Smooth muscle cell (in vitro differentiated cells): Measurements from ENCODE around the gene GPSM1. TPM values are rescaled to one million over a fixed set of nuclear protein-coding genes. Genes with fewer than 3 reads are reported as not detected.

ENCODE experiments used
- DNase-seq: peaks from one replicate; lab custom pipeline; 2025; ENCODE audit not compliant: unreplicated experiment; lab: John Stamatoyannopoulos, UW
- H2AFZ ChIP-seq: fragments of 200-600 bp; sonication (generic); 2 replicates; pipeline ENCODE4 v1.6.0; 2016; ENCODE audit warnings: antibody characterized with exemption, low read depth, mild to moderate bottlenecking
- H3F3A ChIP-seq: fragments of 200-600 bp; sonication (generic); 2 replicates; pipeline ENCODE4 v1.6.0; 2017; ENCODE audit warnings: antibody characterized with exemption, low read depth
- H3K27ac ChIP-seq: fragments of 200-600 bp; sonication (generic); 2 replicates; pipeline ENCODE4 v1.5.1; 2016; ENCODE audit warnings: low read depth, mild to moderate bottlenecking
- H3K27me3 ChIP-seq: fragments of 200-600 bp; sonication (generic); 2 replicates; pipeline ENCODE4 v1.6.1; 2016; ENCODE audit warnings: low read depth, mild to moderate bottlenecking
- H3K36me3 ChIP-seq: fragments of 200-600 bp; sonication (generic); 2 replicates; pipeline ENCODE4 v1.5.1; 2016; ENCODE audit warnings: low read depth
- H3K4me1 ChIP-seq: fragments of 200-600 bp; sonication (generic); 2 replicates; pipeline ENCODE4 v1.5.1; 2016; ENCODE audit warnings: low read depth
- H3K4me2 ChIP-seq: fragments of 200-600 bp; sonication (generic); 2 replicates; pipeline ENCODE4 v1.6.0; 2016; ENCODE audit warnings: mild to moderate bottlenecking
- H3K4me3 ChIP-seq: fragments of 200-600 bp; sonication (generic); 2 replicates; pipeline ENCODE4 v1.5.1; 2016; ENCODE audit warnings: mild to moderate bottlenecking
- H3K79me2 ChIP-seq: fragments of 200-600 bp; sonication (generic); 2 replicates; pipeline ENCODE4 v1.6.0; 2016; ENCODE audit warnings: low read depth, mild to moderate bottlenecking
- H3K9ac ChIP-seq: fragments of 200-600 bp; sonication (generic); 2 replicates; pipeline ENCODE4 v1.6.0; 2016; ENCODE audit warnings: low read depth
- H3K9me3 ChIP-seq: fragments of 200-600 bp; sonication (generic); replicated peaks from 2 replicates; pipeline ENCODE4 v1.5.1; 2016; ENCODE audit warnings: low read depth
- H4K20me1 ChIP-seq: fragments of 200-600 bp; sonication (generic); 2 replicates; pipeline ENCODE4 v1.6.0; 2016; ENCODE audit warnings: low read depth
- WGBS: methylation state at CpG from one replicate; pipeline ENCODE4 v1.1.7; 2016; ENCODE audit warnings: low lambda C conversion rate; 5-methylcytosine and 5-hydroxymethylcytosine counted together
- polyA plus RNA-seq: library from polyadenylated mRNA; unstranded; fragments of >200 nt; fragmentation: Nextera tagmentation; extraction: Ambion mirVana; gene quantifications from 2 replicates; pipeline ENCODE4 v1.2.1, GENCODE V29; 2016
- total RNA-seq: library from RNA; depleted of rRNA; stranded (reverse); fragments of >200 nt; gene quantifications from 2 replicates; pipeline ENCODE4 v1.2.3, GENCODE V29; 2014
- TF ChIP-seq, protein P1 (sequence below): fragments of 200-600 bp; sonication (generic); IDR thresholded peaks from 2 replicates; pipeline ENCODE4 v1.5.1; 2017; ENCODE audit warnings: borderline replicate concordance, mild to moderate bottlenecking, antibody characterized with exemption; ENCODE audit not compliant: insufficient read depth, poor library complexity, severe bottlenecking

Gene GPSM1
- total and polyA plus RNA-seq, 2 experiments from 2014 or later: 21.1 to 45.9 TPM

DNA sequence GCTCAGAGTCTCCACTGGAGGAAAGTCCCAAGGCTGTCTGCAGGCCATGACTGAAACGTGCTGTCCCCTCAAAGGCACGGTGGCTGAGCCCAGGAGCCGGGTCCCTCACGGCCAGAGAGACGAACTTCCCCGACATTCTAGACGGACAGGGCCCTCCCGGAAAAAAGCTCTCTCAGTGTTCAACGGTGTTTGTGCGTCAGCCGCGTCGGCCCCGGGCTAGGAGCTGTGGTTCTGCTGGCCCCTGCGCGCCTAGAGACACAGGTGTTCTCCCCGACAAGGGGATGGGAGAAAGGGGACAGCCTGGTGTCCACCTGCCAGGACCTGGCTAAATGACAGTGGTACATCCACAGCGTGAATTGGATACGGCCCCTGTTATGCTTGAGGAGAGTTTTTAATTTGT, 5.8 kb upstream of the GPSM1 start:
- Histone ChIP-seq H3F3A (peaks cover under 1% of the 10 kb centered on the region), H3K9me3 (no peaks in the 10 kb centered on the region), H3K27ac (no peak overlapping the region), H3K4me3 (no peak overlapping the region), H3K36me3 (no peaks in the 10 kb centered on the region), H4K20me1 (no peaks in the 10 kb centered on the region), H2AFZ (no peak overlapping the region), H3K27me3 (no peaks in the 10 kb centered on the region), H3K4me1 (peaks cover 9% of the 10 kb centered on the region), H3K79me2 (no peaks in the 10 kb centered on the region), H3K4me2 (no peak overlapping the region), H3K9ac (no peak overlapping the region)
- TF ChIP-seq, protein P1, sequence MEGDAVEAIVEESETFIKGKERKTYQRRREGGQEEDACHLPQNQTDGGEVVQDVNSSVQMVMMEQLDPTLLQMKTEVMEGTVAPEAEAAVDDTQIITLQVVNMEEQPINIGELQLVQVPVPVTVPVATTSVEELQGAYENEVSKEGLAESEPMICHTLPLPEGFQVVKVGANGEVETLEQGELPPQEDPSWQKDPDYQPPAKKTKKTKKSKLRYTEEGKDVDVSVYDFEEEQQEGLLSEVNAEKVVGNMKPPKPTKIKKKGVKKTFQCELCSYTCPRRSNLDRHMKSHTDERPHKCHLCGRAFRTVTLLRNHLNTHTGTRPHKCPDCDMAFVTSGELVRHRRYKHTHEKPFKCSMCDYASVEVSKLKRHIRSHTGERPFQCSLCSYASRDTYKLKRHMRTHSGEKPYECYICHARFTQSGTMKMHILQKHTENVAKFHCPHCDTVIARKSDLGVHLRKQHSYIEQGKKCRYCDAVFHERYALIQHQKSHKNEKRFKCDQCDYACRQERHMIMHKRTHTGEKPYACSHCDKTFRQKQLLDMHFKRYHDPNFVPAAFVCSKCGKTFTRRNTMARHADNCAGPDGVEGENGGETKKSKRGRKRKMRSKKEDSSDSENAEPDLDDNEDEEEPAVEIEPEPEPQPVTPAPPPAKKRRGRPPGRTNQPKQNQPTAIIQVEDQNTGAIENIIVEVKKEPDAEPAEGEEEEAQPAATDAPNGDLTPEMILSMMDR: no peak
- DNase-seq: no peak
- WGBS: 85% methylated on average over 19 of the region's 19 CpGs

DNA sequence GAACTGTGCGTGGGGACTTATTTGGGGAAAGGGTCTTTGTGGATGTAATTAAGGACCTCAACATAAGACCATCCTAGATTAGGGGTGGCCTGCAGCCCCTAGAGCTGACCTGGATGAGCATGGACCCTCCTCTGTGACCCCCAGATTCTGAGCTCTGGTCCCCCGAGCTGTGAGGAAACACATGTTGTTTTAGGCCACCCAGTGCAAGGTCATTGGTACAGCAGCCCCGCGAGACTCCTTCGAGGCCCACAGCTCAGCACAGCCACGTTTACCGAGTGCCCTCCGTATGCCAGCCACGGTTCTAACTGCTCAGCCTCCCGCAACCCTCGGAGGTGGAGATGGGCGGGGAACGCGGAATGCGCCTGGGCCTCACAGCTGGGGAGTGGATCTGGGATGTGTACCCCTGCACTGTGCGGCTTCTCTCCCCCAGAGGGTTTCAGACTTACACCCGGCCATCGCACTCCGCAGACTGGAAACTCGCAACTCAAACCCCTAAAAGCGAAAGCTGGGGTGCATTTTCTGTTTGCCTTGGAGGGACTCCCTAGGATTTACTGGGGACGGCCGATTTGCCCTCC, 4.5 kb upstream of the GPSM1 start:
- DNase-seq: no peak
- Histone ChIP-seq H3K4me3 (no peak overlapping the region), H3K27ac (no peak overlapping the region), H3K9me3 (no peaks in the 10 kb centered on the region), H3K27me3 (no peaks in the 10 kb centered on the region), H3F3A (peaks cover 6% of the 10 kb centered on the region), H3K4me2 (no peak overlapping the region), H3K36me3 (no peaks in the 10 kb centered on the region), H2AFZ (no peak overlapping the region), H3K79me2 (peaks cover 2% of the 10 kb centered on the region), H4K20me1 (no peaks in the 10 kb centered on the region), H3K9ac (no peak overlapping the region), H3K4me1 (peaks cover 14% of the 10 kb centered on the region)
- TF ChIP-seq, protein P1: no peak
- WGBS: 91% methylated on average over 23 of the region's 23 CpGs

DNA sequence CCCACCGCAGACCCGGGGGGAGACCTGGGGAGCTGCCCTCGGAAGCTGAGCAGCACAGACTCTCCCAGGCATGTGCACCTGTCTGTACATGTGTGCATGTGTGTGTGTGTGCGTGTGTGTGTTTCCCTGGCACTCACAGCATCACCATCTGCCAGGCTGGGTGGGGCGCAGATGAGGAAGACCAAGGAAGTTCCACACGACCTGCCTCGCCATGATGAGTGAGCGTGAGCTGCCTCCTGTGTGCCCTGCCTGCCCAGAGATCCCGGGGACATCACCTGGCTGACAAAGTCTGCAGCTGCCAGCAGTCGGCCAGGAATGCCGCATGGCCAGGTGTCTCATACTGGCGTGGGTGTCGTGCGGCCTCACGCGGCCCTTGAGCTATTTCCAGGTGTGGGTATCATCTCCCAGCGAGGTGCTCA, 4.0 kb upstream of the GPSM1 start:
- H3K36me3 ChIP-seq: no peaks in the 10 kb centered on the region
- H4K20me1 ChIP-seq: peaks cover 5% of the 10 kb centered on the region
- no peaks in the 10 kb centered on the region for H3K9me3 ChIP-seq
- no peak overlapping the region for H3K4me2 ChIP-seq
- TF ChIP-seq, protein P1: no peak
- peaks cover 18% of the 10 kb centered on the region for H3K4me1 ChIP-seq
- no peak overlapping the region for H3K9ac ChIP-seq
- H2AFZ ChIP-seq: no peak overlapping the region
- DNase-seq: no peak
- H3K79me2 ChIP-seq: peaks cover 8% of the 10 kb centered on the region
- no peak overlapping the region for H3K27ac ChIP-seq
- H3K4me3 ChIP-seq: no peak overlapping the region
- WGBS: 92% methylated on average over 17 of the region's 17 CpGs
- H3F3A ChIP-seq: peaks cover 6% of the 10 kb centered on the region
- H3K27me3 ChIP-seq: no peaks in the 10 kb centered on the region
